ENCODE results near the gene ACP4. TPM values are rescaled to one million over a fixed set of nuclear protein-coding genes. Genes with fewer than 3 reads are reported as not detected.
"Not testable (repeated sequence)": the region's sequence is repeated elsewhere in the genome, so short reads cannot be mapped to it uniquely, and the experiment has no call there.

Gene ACP4
- total and polyA plus RNA-seq, 2 donors (not counting 1 experiment from before 2014, with no cell fraction given) = not detected

- H3K9me3 ChIP-seq (ENCODE audit: control extremely low read depth in 1 of 3, control insufficient read depth in 2 of 3, insufficient read depth in 1 of 3, low read length in 2 of 3) = peaks cover 0 to 24% (median 2%) of the 10 kb centered on the region in 3 donors
- H3K9ac ChIP-seq (ENCODE audit: low read length); H3K4me3 Mint-ChIP-seq; H3K4me2 ChIP-seq (replicated peaks; ENCODE audit: low read depth, low read length, poor library complexity, severe bottlenecking); H2AFZ ChIP-seq (ENCODE audit: insufficient read depth, low read depth, low read length, poor library complexity, severe bottlenecking); DNase-seq; H4K20me1 ChIP-seq (ENCODE audit: control insufficient read depth, insufficient read depth, low read length, poor library complexity, severe bottlenecking); POLR2A ChIA-PET; H3K27ac Mint-ChIP-seq; H3K4me3 ChIP-seq (ENCODE audit: control extremely low read depth in 1 of 5, extremely low read depth in 1 of 5, insufficient read depth in 1 of 5, low read depth in 2 of 5, low read length in 4 of 5); H3K4me1 Mint-ChIP-seq; H3K4me1 ChIP-seq (ENCODE audit: control insufficient read depth in 2 of 2, insufficient read depth in 2 of 2, low read length in 2 of 2); H3K27ac ChIP-seq (ENCODE audit: low read length in 2 of 2); H3K36me3 ChIP-seq (replicated peaks in 1 of 2; ENCODE audit: control extremely low read depth in 1 of 2, control insufficient read depth in 1 of 2, extremely low read depth in 1 of 2, insufficient read depth in 2 of 2, low read length in 1 of 2); ATAC-seq (ENCODE audit: low read depth); H3K79me2 ChIP-seq (ENCODE audit: control insufficient read depth, insufficient read depth, low read length); CTCF ChIA-PET; H3K9me3 Mint-ChIP-seq (ENCODE audit: insufficient read depth); intact Hi-C loops (cut with micrococcal nuclease): not testable (repeated sequence)
- H3K27me3 ChIP-seq (replicated peaks in 1 of 4; ENCODE audit: control extremely low read depth in 1 of 4, control insufficient read depth in 3 of 4, insufficient read depth in 4 of 4, low read length in 3 of 4) = peaks cover 0 to 26% (median 14%) of the 10 kb centered on the region in 4 experiments
- peaks cover 40% of the 10 kb centered on the region for H3K27me3 Mint-ChIP-seq
- WGBS (ENCODE audit: insufficient coverage) = 69% methylated on average over 3 of the region's 7 CpGs
These were observed 16.8 kb upstream of the ACP4 start for GRCh38 chr19:50773454-50773853.

- intact Hi-C loops (cut with micrococcal nuclease) = no loop called here
- no peak overlapping the region for H3K27ac ChIP-seq (ENCODE audit: low read length in 2 of 2)
- H3K36me3 ChIP-seq (replicated peaks in 1 of 2; ENCODE audit: control extremely low read depth in 1 of 2, control insufficient read depth in 1 of 2, extremely low read depth in 1 of 2, insufficient read depth in 2 of 2, low read length in 1 of 2) = no peaks in the 10 kb centered on the region
- H3K27me3 Mint-ChIP-seq = peaks cover 60% of the 10 kb centered on the region
- H3K9ac ChIP-seq (ENCODE audit: low read length) = no peak overlapping the region
- no peaks in the 10 kb centered on the region for H4K20me1 ChIP-seq (ENCODE audit: control insufficient read depth, insufficient read depth, low read length, poor library complexity, severe bottlenecking)
- H2AFZ ChIP-seq (ENCODE audit: insufficient read depth, low read depth, low read length, poor library complexity, severe bottlenecking) = no peak overlapping the region
- POLR2A ChIA-PET = no interaction called here
- H3K4me3 ChIP-seq (ENCODE audit: control extremely low read depth in 1 of 5, extremely low read depth in 1 of 5, insufficient read depth in 1 of 5, low read depth in 2 of 5, low read length in 4 of 5) = no peak overlapping the region
- no peaks in the 10 kb centered on the region for H3K79me2 ChIP-seq (ENCODE audit: control insufficient read depth, insufficient read depth, low read length)
- H3K4me2 ChIP-seq (replicated peaks; ENCODE audit: low read depth, low read length, poor library complexity, severe bottlenecking) = no peak overlapping the region
- ATAC-seq (ENCODE audit: low read depth) = no peak
- H3K9me3 Mint-ChIP-seq (ENCODE audit: insufficient read depth) = no peaks in the 10 kb centered on the region
- H3K27ac Mint-ChIP-seq = no peak overlapping the region
- H3K9me3 ChIP-seq (ENCODE audit: control extremely low read depth in 1 of 3, control insufficient read depth in 2 of 3, insufficient read depth in 1 of 3, low read length in 2 of 3) = peaks cover 0 to 30% (median 2%) of the 10 kb centered on the region in 3 donors
- CTCF ChIA-PET = no interaction called here
- peaks cover 4% of the 10 kb centered on the region for H3K4me1 Mint-ChIP-seq
- TF ChIP-seq, protein P1, sequence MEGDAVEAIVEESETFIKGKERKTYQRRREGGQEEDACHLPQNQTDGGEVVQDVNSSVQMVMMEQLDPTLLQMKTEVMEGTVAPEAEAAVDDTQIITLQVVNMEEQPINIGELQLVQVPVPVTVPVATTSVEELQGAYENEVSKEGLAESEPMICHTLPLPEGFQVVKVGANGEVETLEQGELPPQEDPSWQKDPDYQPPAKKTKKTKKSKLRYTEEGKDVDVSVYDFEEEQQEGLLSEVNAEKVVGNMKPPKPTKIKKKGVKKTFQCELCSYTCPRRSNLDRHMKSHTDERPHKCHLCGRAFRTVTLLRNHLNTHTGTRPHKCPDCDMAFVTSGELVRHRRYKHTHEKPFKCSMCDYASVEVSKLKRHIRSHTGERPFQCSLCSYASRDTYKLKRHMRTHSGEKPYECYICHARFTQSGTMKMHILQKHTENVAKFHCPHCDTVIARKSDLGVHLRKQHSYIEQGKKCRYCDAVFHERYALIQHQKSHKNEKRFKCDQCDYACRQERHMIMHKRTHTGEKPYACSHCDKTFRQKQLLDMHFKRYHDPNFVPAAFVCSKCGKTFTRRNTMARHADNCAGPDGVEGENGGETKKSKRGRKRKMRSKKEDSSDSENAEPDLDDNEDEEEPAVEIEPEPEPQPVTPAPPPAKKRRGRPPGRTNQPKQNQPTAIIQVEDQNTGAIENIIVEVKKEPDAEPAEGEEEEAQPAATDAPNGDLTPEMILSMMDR (IDR thresholded peaks at IDR 0.05) = no peak
- TF ChIP-seq EZH2 (IDR thresholded peaks at IDR 0.05; ENCODE audit: borderline replicate concordance, insufficient read depth, low read depth, low read length, poor library complexity, severe bottlenecking) = no peak
- H3K27me3 ChIP-seq (replicated peaks in 1 of 4; ENCODE audit: control extremely low read depth in 1 of 4, control insufficient read depth in 3 of 4, insufficient read depth in 4 of 4, low read length in 3 of 4) = peaks cover 0 to 50% (median 26%) of the 10 kb centered on the region in 4 experiments
- H3K4me1 ChIP-seq (ENCODE audit: control insufficient read depth in 2 of 2, insufficient read depth in 2 of 2, low read length in 2 of 2) = peaks cover 0 to 8% of the 10 kb centered on the region in 2 donors
- H3K4me3 Mint-ChIP-seq = no peak overlapping the region
- DNase-seq = no peak
- 81% methylated on average over 3 of the region's 5 CpGs for WGBS (ENCODE audit: insufficient coverage)
These were observed 14.1 kb upstream of the ACP4 start for GRCh38 chr19:50776131-50776530.
